Natural killer cell treated with Interleukin-12 subunit alpha and Interleukin-12 subunit beta and Interleukin-15 and Interleukin-18, amount 100 ng/mL, for 72 hours (primary cell): ENCODE data around the gene PHLDB3. TPM values are rescaled to one million over a fixed set of nuclear protein-coding genes. Genes with fewer than 3 reads are reported as not detected.
"Not testable (repeated sequence)": the region's sequence is repeated elsewhere in the genome, so short reads cannot be mapped to it uniquely, and the experiment has no call there.

Experiments
- ATAC-seq, 2 donors: fragments of 150-1000 bp; cut with Tn5 transposase in 1 of 2; sonication (Bioruptor Pico), chemical (Tn5 transposase) in 1 of 2; 2 replicates each; pipeline ENCODE4 v1.10.0; 2021
- DNase-seq: peaks from one replicate; pipeline ENCODE4 v3.0.0; 2022; ENCODE audit warnings: low spot score
- H3K27ac Mint-ChIP-seq, 2 donors: 1 replicate in 1 of 2; 2 replicates in 1 of 2; pipeline ENCODE4 v1.8.0; 2022; ENCODE audit warnings: mixed read lengths in 2 of 2, mild to moderate bottlenecking in 1 of 2, moderate library complexity in 1 of 2
- H3K27me3 Mint-ChIP-seq, 2 donors: 1 replicate in 1 of 2; 2 replicates in 1 of 2; pipeline ENCODE4 v1.8.0; 2022; ENCODE audit warnings: mixed read lengths in 2 of 2
- H3K36me3 Mint-ChIP-seq: one replicate; pipeline ENCODE4 v1.8.0; 2022; ENCODE audit warnings: mixed read lengths
- H3K4me1 Mint-ChIP-seq, 2 donors: 1 replicate in 1 of 2; 2 replicates in 1 of 2; pipeline ENCODE4 v1.8.0; 2022; ENCODE audit warnings: low read depth in 2 of 2, mixed read lengths in 2 of 2, mild to moderate bottlenecking in 1 of 2
- H3K4me3 Mint-ChIP-seq: one replicate; pipeline ENCODE4 v1.8.0; 2022; ENCODE audit warnings: mixed read lengths
- H3K9me3 Mint-ChIP-seq: 2 replicates; pipeline ENCODE4 v1.8.0; 2022; ENCODE audit warnings: mixed read lengths
- total RNA-seq, 2 donors: library from RNA; stranded (reverse); gene quantifications; one replicate each; pipeline ENCODE4 v1.2.3, GENCODE V29; 2022

Gene PHLDB3
- total RNA-seq, 2 donors from 2014 or later, result 10.5 to 18.7 TPM

DNA sequence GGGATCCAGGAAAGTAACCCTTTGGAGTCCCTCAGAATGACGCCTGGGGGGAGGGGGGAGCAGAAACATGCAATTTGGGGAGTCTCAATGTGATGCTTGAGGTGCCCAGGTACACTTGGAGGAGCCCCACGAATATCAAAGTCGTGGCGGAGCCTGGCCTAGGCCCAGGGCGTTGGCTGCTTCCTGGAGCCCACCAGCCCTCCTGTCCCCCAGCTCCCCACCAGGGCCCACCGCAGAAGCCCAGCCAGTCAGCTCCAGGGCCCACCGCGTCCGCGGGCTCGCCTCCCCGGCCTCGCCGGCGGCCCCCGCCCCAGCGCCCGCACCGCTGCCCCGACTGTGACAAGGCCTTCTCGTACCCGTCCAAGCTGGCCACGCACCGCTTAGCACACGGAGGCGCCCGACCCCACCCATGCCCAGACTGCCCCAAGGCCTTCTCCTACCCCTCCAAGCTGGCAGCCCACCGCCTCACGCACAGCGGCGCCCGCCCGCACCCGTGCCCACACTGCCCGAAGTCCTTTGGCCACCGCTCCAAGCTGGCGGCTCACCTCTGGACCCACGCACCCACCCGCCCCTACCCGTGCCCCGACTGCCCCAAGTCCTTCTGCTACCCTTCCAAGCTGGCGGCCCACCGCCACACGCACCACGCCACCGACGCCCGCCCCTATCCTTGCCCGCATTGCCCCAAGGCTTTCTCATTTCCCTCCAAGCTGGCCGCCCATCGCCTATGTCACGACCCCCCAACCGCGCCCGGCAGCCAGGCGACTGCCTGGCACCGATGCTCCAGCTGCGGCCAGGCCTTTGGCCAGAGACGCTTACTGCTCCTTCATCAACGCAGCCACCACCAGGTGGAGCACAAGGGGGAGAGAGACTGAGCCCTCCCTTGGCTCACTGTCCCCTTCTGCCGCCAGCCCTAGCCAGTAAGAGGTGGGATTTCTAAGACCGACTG is 30.5 kb upstream of the PHLDB3 start:
- peak overlapping the region; percentile 16 for H3K4me3 Mint-ChIP-seq
- H3K27ac Mint-ChIP-seq, result peak overlapping the region; percentile 55 to 76

DNA sequence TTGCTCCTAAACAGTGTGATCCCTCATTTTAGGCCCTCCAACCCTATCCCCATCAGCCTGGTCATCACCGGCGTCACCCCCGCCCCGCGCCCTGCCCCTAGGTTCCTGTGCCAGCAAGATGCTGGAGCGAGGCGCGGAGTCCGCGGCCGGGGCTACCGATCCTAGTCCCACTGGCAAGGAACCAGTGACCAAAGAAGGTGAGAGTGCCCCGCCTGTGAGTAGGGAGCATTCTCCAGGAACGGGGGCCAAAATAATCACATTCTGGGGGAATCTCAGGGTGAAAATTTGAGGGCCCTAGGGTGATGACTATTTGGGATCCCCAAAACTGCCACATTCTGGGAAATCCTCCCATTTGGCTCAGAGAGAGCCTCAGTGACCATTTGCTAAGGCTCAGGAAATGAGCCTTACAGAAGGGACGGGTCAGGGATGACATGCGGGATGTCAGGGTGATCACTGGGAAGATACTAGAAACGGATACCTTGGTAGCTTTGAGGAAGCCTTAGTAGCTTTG is 29.8 kb upstream of the PHLDB3 start:
- no peak for DNase-seq
- Mint-ChIP-seq H3K27ac (peak overlapping the region; percentile 80 to 92), H3K4me1 (peaks cover 20 to 21% of the 10 kb centered on the region in 2 donors)

More for the DNA sequence above, 30.5 kb upstream of the PHLDB3 start:
- peaks cover 12% of the 10 kb centered on the region for H3K36me3 Mint-ChIP-seq
- no peaks in the 10 kb centered on the region for H3K27me3 Mint-ChIP-seq
- no peaks in the 10 kb centered on the region for H3K9me3 Mint-ChIP-seq
- peaks cover 20 to 21% of the 10 kb centered on the region in 2 donors for H3K4me1 Mint-ChIP-seq
- DNase-seq (no peak), ATAC-seq (no peak)

DNA sequence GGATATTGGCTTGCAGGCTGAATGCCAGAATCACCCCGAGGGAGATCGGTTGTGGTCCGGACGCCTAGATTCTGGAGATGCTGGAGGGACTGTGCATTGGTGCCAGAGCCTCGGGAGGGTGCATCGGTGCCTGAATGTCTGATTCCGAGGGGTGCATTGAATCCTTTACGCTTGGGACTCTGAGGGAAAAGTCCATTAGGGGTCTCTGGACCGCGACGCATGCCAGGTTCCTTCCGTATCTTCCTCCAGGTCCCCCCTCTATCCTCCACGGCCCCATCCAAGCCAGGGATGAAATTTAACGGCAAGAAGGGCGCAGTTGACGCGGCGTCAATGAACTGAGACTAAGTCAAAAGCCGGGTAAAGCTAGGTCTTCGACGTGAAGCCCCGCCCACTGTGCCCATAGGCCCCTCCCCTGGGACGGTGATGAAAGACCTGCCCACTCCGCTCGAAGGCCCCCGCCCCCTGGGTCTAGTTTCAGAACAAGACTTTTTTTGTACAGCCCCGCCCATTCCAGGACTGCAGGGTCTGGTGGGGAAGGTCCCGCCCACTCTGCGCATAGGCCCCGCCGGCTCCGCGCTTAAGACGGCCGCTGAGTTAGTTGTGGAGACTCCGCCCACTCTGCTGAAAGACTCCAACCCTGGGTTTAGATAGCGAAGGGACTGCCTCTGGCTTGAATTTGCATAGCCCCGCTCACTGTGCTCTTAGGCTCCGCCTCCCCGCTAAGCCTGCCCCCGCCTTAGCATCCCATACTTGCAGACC is 29.2 kb upstream of the PHLDB3 start:
- Mint-ChIP-seq H3K4me3 (peak overlapping the region; percentile 86), H3K4me1 (peaks cover 19 to 20% of the 10 kb centered on the region in 2 donors), H3K27ac (peak overlapping the region; percentile 80 to 92), H3K9me3 (no peaks in the 10 kb centered on the region), H3K36me3 (peaks cover 5% of the 10 kb centered on the region), H3K27me3 (no peaks in the 10 kb centered on the region)
- DNase-seq, result peak; percentile 97
- peak; percentile 90 for ATAC-seq

More for the DNA sequence above, 29.8 kb upstream of the PHLDB3 start:
- peaks cover 11% of the 10 kb centered on the region for H3K36me3 Mint-ChIP-seq
- H3K27me3 Mint-ChIP-seq, result no peaks in the 10 kb centered on the region
- ATAC-seq, result no peak
- no peaks in the 10 kb centered on the region for H3K9me3 Mint-ChIP-seq
- peak overlapping the region; percentile 86 for H3K4me3 Mint-ChIP-seq

DNA sequence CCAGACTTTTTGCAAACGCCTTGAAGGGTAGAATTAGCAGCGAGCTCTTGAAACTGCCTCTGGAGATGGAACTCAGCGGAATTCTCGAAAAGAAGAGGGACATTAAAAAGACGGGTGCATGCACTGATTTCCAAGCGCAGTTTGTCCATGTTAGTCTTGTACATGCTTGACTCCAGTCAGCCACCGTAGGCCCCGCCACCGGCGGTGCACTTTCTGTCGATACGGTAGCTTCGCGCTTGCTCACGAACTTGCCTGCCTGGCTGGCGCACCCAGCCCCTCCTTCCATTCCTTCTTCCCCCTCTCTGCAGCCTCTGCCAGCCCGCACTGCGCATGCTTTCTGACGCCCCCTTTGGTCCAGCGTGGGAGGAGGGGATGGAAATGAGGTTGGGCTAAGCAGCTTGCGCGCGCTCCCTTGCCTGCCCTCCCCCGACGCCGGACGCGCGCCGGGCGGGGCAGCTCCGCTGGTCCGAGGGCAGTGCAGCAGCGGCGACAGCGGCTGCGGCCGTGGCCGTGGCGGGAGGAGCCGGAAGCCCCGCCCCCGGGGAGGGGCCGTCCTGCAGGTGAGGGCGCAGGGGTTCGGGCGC is 28.5 kb upstream of the PHLDB3 start, which contains the start of gene ZNF575:
ZNF575 (plus strand) TSS at position 227 of the 584 bp plus-strand sequence. CDS start 1,235 bp downstream, outside the sequence.
- H3K27me3 Mint-ChIP-seq, result no peaks in the 10 kb centered on the region
- DNase-seq, result peak; percentile 92
- peak; percentile 78 to 85 for ATAC-seq

DNA sequence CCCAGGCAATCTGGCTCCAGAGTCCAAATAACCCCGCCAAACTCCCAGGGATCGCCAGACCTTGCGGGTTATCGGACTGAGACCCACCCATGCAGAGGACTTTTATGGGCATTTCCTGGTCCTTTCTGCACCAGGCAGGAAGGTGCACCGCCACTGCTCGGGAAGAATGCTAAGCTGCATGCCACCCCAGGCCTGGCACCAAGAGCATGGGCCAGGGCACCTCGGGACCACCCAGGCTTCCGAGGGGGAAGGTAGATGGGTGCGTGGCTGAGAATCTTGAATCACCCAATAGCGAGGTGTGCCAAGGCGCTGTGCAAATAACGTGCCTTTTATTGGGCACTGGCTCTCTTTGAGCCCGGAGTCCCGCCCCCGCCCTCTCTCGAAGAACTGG is 28.0 kb upstream of the PHLDB3 start:
- H3K27me3 Mint-ChIP-seq, result no peaks in the 10 kb centered on the region
- H3K4me3 Mint-ChIP-seq, result peak overlapping the region; percentile 86
- DNase-seq (no peak), ATAC-seq (peak in 1 of 2 donors; percentile 11)
- H3K27ac Mint-ChIP-seq, result peak overlapping the region; percentile 80 to 92
- no peaks in the 10 kb centered on the region for H3K36me3 Mint-ChIP-seq
- peaks cover 19 to 20% of the 10 kb centered on the region in 2 donors for H3K4me1 Mint-ChIP-seq
- H3K9me3 Mint-ChIP-seq, result no peaks in the 10 kb centered on the region

More for the DNA sequence above, 28.5 kb upstream of the PHLDB3 start, which contains the start of gene ZNF575:
- Mint-ChIP-seq H3K9me3 (no peaks in the 10 kb centered on the region), H3K27ac (peak within 1 kb of the TSS; percentile 80 to 92), H3K36me3 (no peaks in the 10 kb centered on the region), H3K4me1 (peaks cover 19 to 20% of the 10 kb centered on the region in 2 donors), H3K4me3 (peak within 1 kb of the TSS; percentile 86)

DNA sequence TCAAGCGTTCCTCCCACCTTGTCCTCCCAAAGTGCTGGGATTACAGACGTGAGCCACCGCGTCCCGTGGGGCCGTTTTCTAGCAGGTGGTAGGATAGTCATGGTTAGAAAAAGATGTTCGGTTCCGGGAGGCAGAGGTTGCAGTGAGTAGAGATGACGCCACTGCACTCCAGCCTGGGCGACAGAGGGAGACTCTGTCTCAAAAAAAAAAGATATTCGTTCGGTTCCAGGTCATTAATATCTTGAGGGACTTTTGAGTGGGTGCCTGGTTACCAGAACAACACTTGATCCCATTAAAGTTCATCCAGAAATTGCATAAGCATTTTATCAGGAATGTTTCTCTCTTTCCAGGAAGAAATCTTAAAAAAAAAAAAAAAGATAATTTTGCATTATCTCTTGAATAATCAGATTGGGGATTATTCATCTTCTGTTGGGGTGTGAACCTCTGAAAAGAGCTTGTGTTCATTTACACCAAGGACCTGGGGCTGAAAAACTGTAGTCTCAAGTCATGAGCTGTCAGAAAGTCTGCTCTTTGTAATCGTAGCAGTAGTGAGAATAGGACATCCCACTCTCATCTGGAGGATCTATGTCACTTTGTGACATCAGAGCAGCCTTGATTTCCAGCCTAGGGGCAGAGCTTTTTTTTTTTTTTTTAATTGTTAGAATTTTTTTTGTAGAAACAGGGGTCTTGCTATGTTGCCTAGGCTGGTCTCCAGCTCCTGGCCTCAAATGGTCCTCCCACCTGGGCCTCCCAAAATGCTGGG is 23.5 kb upstream of the PHLDB3 start:
- no peak for ATAC-seq
- Mint-ChIP-seq H3K9me3 (no peaks in the 10 kb centered on the region), H3K27ac (peak overlapping the region; percentile 78 to 89), H3K27me3 (no peaks in the 10 kb centered on the region), H3K4me1 (peaks cover 18 to 23% of the 10 kb centered on the region in 2 donors), H3K36me3 (no peaks in the 10 kb centered on the region), H3K4me3 (no peak overlapping the region)
- no peak for DNase-seq

DNA sequence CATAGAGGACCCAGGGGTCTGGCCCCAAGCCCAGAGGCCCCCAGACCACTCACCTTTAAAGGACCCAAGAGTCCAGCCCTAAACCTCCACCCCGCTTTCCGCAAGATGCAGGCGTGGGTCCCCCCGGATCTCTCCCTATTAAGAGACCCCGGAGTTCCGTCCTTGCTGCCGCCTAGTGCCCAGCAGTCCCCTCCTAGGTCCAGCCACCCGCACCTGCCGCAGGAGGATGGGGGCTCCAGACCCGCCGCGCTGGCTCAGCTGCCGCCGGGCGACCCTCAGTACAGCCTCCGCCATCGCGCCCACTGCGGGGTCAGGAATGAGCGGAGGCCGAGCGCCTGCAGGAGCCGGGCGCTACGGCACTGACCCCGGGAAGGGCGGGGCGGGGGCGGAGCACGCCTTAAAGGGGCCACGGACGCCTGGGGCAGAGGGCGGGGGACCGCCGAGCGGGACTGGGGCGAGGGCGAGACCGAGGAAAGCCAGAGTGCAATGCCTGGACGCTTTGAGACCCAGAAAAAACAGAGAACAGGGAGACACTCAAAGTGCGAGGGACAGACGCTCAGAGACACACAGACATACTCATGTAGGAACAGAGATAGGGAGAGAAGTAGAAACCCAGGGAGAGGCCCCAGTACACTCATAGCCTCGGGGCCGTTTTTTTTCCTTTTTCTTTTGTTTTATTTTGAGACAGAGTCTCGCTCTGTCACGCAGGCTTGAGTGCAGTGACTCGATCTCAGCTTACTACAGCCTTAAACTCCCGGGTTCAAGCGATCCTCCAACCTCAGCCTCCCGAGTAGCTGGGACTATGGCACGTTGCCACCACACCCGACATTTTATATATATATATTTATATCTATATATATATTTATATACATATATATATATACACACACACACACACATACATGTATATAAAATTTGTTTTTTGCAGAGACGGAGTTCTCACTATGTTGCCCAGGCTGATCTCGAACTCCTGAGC is 22.6 kb upstream of the PHLDB3 start, which contains the start of gene ETHE1:
ETHE1 (minus strand) TSS at position 318 of the 976 bp plus-strand sequence; CDS start at position 294, 24 bp downstream.
- Mint-ChIP-seq H3K9me3 (no peaks in the 10 kb centered on the region), H3K27ac (peak within 1 kb of the TSS; percentile 78 to 89), H3K27me3 (no peaks in the 10 kb centered on the region), H3K4me3 (peak within 1 kb of the TSS; percentile 87), H3K36me3 (no peaks in the 10 kb centered on the region), H3K4me1 (peaks cover 13 to 21% of the 10 kb centered on the region in 2 donors)
- DNase-seq (peak; percentile 88), ATAC-seq (peak; percentile 95)

DNA sequence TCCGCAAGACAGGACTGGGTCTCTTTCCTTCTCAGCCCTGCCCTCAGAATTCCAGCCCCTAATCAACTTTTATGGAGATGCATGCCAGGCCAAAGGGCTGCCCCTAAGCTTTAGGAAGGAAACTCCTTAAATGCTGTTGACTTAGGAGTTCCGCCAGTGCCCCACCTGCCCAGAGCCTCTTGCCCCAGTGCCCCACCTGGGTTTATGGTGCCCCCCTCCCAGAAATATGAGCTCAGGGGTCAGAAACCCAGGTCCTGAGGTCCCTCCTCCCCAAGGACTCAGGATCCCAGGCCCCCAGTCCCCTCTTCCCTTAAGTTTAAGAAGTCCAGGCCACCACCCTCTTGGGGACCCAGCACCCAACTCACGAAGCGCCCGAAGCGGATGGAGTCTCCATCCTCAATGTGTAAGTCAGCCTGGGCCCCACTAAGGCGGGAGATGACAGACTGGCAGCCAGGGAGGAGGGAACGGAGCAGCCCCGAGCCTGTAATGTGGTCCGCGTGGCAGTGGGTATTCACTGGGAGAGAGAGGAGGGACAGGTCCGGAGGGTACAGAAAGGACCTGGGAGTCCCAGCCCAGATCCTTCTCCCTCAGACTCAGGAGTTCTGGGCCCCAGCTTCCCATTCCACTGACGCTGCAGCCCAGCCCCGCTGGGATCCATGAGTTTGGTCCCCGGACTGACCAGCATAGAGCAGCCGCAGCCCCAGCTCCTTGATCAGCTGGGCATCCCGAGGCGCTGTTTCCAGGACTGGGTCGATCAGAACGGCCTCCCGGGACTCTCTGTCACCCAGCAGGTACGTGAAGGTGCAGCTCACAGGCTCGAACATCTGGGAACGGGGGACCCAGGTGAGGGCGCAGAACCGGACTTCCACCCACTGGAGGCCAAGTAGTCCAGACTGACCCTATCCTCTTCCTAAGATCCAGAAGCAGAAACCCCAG is 21.6 kb upstream of the PHLDB3 start:
- no peaks in the 10 kb centered on the region for H3K36me3 Mint-ChIP-seq
- peaks cover 13 to 21% of the 10 kb centered on the region in 2 donors for H3K4me1 Mint-ChIP-seq
- no peaks in the 10 kb centered on the region for H3K9me3 Mint-ChIP-seq
- no peak for DNase-seq
- no peaks in the 10 kb centered on the region for H3K27me3 Mint-ChIP-seq
- H3K27ac Mint-ChIP-seq, result peak overlapping the region; percentile 78 to 89
- peak in 1 of 2 donors; percentile 31 for ATAC-seq
- H3K4me3 Mint-ChIP-seq, result peak overlapping the region; percentile 87

DNA sequence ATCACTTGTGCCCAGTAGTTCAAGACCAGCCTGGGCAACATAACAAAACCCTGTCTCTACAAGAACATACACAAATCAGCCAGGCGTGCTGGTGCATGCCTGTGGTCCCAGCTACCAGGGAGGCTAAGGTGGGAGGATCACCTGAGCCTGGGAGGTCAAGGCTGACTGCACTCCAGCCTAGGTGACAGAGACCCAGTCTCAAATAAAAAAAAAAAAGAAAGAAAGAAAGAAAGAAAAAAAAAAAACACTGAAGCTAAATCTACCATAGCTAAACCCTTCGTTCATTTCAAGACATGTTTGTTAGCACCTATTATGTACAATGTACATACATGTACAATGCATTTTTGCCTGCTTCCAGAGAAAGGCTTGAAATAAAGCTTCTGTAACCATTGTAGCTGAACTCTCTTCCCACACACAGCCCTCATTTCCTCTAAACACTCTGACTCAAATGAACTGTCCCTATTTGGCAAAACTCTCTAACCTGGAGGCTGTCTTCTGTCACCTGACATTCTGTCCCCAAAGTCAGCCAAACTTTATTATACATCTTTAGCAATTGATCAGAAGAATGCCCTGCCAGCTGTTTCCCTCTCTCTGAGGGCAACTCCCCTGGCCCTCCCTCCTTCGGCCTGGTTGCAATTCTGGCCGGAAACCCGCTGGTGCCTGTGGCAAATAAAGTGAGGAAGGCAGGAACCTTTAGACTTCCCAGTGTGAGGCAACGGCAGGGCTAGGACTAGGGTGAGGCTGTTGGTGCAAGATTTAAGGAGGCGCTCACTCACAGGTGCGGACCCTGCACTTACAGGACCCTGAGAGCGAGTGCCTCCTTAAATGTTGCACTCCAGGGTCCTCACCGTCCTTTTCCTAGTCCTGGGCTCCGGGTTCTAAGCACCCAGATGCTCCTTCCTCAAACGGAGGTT is 20.6 kb upstream of the PHLDB3 start:
- H3K27ac Mint-ChIP-seq, result peak overlapping the region; percentile 78 to 89
- no peaks in the 10 kb centered on the region for H3K36me3 Mint-ChIP-seq
- peak overlapping the region; percentile 87 for H3K4me3 Mint-ChIP-seq
- DNase-seq, result no peak
- H3K27me3 Mint-ChIP-seq, result no peaks in the 10 kb centered on the region
- no peaks in the 10 kb centered on the region for H3K9me3 Mint-ChIP-seq
- H3K4me1 Mint-ChIP-seq, result peaks cover 13 to 21% of the 10 kb centered on the region in 2 donors
- ATAC-seq, result peak; percentile 53 to 74

DNA sequence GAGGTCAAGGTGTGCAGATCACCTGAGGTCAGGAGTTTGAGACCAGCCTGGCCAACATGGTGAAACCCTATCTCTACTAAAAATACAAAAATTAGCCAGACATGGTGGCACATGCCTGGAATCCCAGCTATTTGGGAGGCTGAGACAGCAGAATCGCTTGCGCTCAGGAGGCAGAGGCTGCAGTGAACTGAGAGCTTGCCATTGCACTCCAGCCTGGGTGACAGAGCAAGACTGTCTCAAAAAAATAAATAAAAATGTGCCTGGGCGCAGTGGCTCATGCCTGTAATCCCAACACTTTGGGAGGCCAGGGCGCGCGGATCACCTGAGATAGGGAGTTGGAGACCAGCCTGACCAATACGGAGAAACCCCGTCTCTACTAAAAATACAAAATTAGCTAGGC is 19.1 kb upstream of the PHLDB3 start:
- peaks cover 19 to 25% of the 10 kb centered on the region in 2 donors for H3K4me1 Mint-ChIP-seq

More for the DNA sequence above, 19.1 kb upstream of the PHLDB3 start:
- H3K4me3 Mint-ChIP-seq, H3K9me3 Mint-ChIP-seq, ATAC-seq, H3K27me3 Mint-ChIP-seq, H3K27ac Mint-ChIP-seq, H3K36me3 Mint-ChIP-seq, DNase-seq: not testable (repeated sequence)
